Activated CD4-positive, alpha-beta T cell treated with anti-CD3 and anti-CD28 coated beads for 48 hours (primary cell): ENCODE measurements around the gene GTF2B.
"Not testable (repeated sequence)": the region's sequence is repeated elsewhere in the genome, so short reads cannot be mapped to it uniquely, and the experiment has no call there.

Source experiments
- DNase-seq: peaks from one replicate; pipeline ENCODE4 v3.0.0-alpha.2; 2020

The GTF2B gene

DNA sequence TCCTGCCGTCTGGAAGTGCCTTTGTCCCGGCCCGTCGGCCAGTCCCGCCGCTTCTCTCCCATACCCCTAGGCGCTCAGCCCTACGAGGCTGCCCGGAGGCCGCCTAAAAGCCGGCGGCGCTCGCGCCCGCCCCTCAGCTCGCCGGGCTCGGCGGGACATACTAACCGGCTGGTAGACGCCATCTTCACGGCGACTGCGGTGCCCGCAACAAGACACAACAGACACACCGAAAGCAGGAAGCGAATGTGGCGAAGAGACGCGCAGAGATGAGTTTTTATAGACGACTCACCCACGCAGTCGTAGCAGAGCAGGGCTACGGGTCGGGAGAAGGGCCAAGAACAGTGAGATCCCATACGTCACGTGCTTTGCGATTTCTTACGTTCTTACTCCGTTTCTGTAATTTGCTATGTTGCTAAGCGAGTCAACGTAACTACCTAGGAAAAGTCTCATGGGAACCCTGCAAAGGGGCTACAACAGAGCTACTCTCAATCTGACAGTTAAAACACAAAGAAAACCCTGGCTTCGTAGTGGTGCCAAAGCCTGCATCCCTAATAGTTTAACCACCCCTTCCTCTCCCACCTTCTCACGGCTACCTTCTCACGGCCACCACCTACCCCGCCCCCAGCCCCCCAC is at the start of gene GTF2B:
GTF2B (minus strand) TSS at position 250 of the 633 bp plus-strand sequence; CDS start at position 182, 68 bp downstream.
- peak; percentile 94 for DNase-seq

- DNase-seq: not testable (repeated sequence)
These were observed 47.2 kb upstream of the GTF2B start for GRCh38 chr1:88938528-88938927.

GRCh38 chr1:88936760-88937342 is 45.5 kb upstream of the GTF2B start:
- DNase-seq: no peak

DNA sequence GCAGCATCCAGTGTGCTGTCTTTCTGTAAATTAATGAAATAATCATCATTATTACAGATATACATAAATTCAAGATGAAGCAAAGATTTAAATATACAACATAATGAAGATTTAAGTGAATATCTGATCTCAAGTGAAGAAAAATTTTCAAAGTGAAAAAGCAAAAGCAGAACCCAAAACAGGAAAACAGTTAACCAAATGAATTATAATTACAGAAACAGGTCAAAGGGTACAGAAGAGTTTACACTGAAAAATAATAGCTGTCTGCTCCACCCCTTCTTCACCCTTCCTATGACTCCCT is 44.8 kb upstream of the GTF2B start:
- no peak for DNase-seq

- no peak for DNase-seq
These were observed 44.3 kb upstream of the GTF2B start for GRCh38 chr1:88935522-88936222.

- DNase-seq: not testable (repeated sequence)
These were observed 38.8 kb upstream of the GTF2B start for GRCh38 chr1:88930176-88930575.

- no peak for DNase-seq
These were observed 31.9 kb upstream of the GTF2B start for GRCh38 chr1:88923224-88923623.

DNA sequence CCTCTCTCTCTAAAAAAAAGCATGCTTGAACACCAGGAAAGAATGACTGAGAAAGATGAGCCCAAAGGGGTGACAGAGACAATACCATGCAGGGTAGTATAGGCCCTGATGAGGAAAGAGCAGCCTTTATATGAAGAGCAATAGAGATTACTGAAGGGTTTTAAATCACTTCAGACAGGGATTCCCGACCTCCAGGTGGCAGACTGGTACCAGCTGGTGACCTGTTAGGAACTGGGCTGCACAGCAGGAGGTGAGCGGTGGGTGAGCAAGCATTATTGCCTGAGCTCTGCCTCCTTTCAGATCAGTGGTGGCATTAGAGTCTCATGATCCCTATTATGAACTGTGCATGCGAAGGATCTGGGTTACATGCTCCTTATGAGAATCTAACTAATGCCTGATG is 30.8 kb upstream of the GTF2B start:
- DNase-seq: no peak

DNA sequence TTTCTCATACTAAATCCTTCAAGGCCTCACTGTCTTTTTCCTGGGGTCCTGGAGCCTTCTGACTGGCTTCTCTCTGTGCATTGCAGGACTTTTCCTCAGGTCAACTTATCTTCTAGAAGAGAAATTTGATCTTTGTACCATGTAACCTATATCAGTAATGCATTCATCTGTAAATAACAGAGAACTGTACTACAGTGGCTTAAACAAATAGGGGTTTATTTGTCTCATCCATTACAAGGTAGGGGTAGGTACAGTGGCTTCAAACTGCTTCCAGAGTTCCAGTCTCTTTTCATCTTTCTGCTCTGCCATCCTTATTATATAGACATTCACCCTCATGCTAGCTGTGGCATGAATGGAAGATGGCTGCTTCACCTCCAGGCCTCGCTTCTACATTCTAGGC is 29.5 kb upstream of the GTF2B start:
- no peak for DNase-seq

- no peak for DNase-seq
These were observed 26.1 kb upstream of the GTF2B start for GRCh38 chr1:88917321-88918025.

DNA sequence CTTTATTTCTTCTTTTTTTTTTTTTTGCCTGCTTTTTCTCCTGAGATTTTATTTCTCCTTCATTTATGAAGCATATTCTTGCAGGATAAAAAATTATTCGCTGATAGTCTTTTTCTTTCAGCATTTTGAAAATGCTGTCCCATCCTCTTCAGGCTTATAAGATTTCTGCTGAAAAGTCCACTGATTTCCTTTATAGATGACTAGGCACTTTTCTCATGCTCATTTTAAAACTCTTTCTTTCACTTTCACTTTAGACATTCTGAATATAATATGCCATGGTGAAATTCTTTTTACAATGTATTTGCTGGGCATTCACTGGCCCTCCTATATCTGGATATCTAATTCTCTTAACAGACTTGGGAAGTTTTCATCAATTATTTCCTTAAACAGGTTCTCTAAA is 25.5 kb upstream of the GTF2B start:
- no peak for DNase-seq

- DNase-seq: not testable (repeated sequence)
These were observed 20.4 kb upstream of the GTF2B start for GRCh38 chr1:88911800-88912199.

DNA sequence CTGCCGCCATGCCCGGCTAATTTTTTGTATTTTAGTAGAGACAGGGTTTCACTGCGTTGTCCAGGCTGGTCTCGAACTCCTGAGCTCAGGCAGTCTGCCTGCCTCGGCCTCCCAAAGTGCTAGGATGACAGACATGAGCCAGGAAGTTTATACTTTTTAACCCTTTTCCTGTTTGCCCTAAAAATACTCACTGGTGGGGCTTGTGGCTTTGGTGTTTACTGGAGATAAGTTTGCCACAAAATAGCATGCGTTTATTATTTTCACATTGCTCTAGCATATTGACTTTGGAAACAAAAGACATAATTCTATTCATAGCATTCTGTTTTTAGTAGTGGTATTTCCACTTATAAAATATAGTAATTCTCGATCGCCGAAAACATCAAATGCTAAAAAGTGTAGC is 19.8 kb upstream of the GTF2B start:
- DNase-seq: no peak

- DNase-seq: no peak
These were observed 19.0 kb upstream of the GTF2B start for GRCh38 chr1:88910401-88910800.

- DNase-seq: no peak
These were observed 9.5 kb upstream of the GTF2B start for GRCh38 chr1:88900883-88901282.

DNA sequence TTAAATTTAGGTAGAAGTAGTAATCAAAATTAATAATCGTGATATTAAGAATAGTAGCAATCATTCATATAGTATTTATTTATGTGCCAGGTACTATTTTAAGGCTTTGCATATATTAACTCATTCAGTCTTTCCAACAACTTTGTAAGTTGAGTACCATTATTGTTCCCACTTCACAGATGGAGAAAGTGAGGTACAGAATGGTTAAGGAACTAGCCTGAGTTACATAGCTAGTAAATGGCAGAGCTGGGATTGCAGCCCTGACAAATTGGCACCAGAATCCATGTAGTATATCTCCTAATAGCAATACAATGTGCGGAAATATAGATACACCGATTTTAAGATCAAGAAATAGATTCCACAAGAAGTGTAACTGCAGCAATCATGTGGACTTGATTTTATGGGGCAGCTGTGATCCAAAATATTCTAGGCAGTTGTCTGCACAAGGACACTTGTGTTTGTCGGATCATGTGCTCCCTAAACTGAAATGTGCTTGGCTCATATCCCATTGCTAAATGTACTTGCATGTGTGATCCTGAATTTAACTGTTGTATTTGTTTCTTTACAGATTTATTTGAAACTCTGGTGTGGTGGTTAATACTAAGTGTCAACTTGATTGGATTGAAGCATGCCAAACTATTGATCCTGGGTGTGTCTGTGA is 5.8 kb upstream of the GTF2B start:
- DNase-seq: no peak

DNA sequence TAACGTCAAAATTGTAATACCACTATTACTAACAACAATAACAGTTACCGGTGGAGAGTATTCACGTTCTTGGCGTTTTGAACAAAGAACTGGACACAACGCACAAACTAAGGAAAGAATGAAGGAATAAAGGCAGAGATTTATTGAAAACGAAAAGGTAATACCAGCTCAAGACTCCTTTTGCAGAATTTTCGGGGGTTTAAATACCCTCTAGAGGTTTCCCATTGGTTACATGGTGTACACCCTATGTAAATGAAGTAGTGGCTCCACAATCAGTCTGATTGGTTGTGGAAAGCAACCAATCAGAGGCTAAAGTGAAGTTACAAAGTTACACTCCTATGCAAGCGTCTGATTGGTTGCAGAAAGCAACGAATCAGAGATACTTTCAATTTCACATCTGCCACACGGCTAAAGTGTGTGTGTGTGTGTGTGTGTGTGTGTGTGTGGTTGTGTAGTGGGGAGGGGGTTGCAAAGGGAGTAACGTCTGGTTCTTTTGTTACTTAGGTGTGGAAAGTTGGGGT is 1.1 kb upstream of the GTF2B start:
- peak; percentile 29 for DNase-seq

DNA sequence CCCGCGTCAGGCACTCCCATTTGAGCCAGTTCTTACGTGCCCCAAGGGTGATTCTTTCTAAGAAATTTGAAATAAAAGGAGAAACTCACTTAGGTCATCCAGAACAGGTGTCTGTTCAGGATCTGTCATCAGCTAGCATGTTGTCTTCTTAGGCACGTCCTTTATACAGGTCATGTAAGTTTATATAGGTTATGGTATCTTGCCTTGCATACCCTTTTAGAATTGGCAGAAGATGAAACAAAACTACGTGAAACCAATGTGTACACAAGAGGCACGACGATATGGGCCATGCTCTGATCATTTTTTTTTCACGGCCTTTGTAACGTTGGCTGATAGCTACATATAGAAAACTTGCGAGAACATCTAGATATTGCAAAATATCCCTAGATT is 579 bp upstream of the GTF2B start:
- no peak for DNase-seq

- DNase-seq: peak; percentile 36
These were observed 513 bp downstream of the GTF2B start for GRCh38 chr1:88890791-88891317.

DNA sequence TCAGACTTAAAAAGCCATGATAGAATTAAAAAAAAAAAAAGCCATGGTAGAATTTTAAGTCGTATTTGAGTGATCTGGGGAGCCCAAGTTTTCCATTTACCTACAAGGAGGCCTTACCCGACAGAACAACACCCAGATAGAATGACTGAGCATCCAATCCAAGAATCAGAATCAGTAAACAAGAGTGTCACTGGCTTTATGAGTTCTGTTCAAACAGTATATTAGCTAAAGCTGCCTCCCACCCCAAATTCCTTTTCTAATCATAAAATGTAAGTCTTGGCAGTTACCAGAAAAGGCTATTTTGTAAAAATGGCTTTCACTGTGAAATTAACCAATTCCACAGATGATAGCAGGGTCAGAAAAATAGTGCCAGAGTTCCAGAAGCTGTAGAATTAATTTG is 1.2 kb downstream of the GTF2B start:
- DNase-seq: no peak

GRCh38 chr1:88888750-88889149 is 2.6 kb downstream of the GTF2B start:
- no peak for DNase-seq

- no peak for DNase-seq
These were observed 5.4 kb downstream of the GTF2B start for GRCh38 chr1:88885933-88886332.

- no peak for DNase-seq
These were observed 8.2 kb downstream of the GTF2B start for GRCh38 chr1:88883156-88883555.
